ENCODE data around the gene SMC3. TPM values are rescaled to one million over a fixed set of nuclear protein-coding genes. Genes with fewer than 3 reads are reported as not detected.
"Not testable (repeated sequence)": the region's sequence is repeated elsewhere in the genome, so short reads cannot be mapped to it uniquely, and the experiment has no call there.

SMC3 gene
- polyA plus RNA-seq (ENCODE audit: insufficient read depth in 1 of 5, insufficient read length in 5 of 5, low replicate concordance in 1 of 5), result 10 to 100 TPM; 55.6 to 98.5 (median 83.7) TPM
- long read RNA-seq, donor 1, full-length matches to known transcripts, result 1 of 43 reads
- long read RNA-seq, donor 1, partial matches to known transcripts, result 42 of 43 reads
- long read RNA-seq, donor 1, other reads (novel, unspliced or antisense), result 0 of 43 reads
- long read RNA-seq, donor 2, full-length matches to known transcripts, result 2 of 22 reads
- long read RNA-seq, donor 2, partial matches to known transcripts, result 20 of 22 reads
- long read RNA-seq, donor 2, other reads (novel, unspliced or antisense), result 0 of 22 reads
- long read RNA-seq, donor 3, partial matches to known transcripts, result 20 of 20 reads
- long read RNA-seq, donor 3, other reads (novel, unspliced or antisense), result 0 of 20 reads
- long read RNA-seq, donor 4, partial matches to known transcripts, result 6 of 6 reads
- long read RNA-seq, donor 4, other reads (novel, unspliced or antisense), result 0 of 6 reads
- long read RNA-seq, donor 5, full-length matches to known transcripts, result 2 of 52 reads
- long read RNA-seq, donor 5, partial matches to known transcripts, result 50 of 52 reads
- long read RNA-seq, donor 5, other reads (novel, unspliced or antisense), result 0 of 52 reads
- long read RNA-seq, donor 6, full-length matches to known transcripts, result 2 of 49 reads
- long read RNA-seq, donor 6, partial matches to known transcripts, result 47 of 49 reads
- long read RNA-seq, donor 6, other reads (novel, unspliced or antisense), result 0 of 49 reads
- long read RNA-seq, donor 7, full-length matches to known transcripts, result 4 of 12 reads
- long read RNA-seq, donor 7, partial matches to known transcripts, result 8 of 12 reads
- long read RNA-seq, donor 7, other reads (novel, unspliced or antisense), result 0 of 12 reads
- long read RNA-seq, donor 8, partial matches to known transcripts, result 7 of 7 reads
- long read RNA-seq, donor 8, other reads (novel, unspliced or antisense), result 0 of 7 reads

DNA sequence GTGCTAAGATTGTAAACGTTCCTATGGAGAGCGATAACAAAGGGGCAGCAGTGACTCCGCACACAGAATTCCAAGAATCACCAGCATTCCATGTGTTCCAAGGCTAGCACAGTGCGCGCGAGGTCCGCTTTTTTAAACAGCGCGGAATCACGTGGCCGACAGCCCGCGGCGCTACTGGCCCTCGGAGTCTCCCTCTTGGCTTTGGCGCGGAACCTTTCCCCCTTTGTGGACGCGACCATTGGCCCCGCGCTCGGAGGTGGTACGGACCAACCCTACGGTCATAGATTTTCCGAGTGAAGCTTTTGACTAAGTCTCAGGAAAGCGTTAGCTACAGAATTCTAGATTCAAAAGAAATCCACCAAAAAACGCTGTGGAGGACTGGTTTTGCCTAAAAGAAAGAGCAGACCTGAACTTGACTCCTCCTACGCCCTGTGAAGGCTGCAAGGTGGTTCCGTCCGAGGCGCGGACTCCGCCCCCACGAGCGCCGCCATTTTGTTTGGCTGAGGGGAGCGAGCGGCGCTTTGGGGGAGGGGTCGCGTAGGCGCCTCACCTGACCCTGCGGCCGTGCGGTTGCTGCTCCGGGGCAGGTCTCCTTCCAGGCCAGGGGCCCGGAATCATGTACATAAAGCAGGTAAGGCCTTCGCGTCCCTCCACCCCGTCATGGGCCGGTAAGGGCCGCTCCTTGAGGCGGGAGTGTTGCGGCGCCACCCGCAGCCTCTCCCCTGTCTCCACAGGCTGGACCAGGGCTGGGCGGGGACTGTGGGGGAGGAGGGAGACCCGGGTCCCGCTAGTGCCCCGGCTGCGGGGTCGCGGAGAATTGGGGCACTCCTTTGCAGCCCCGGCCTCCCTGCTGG is at the start of gene SMC3:
SMC3 (plus strand) TSS at position 495 of the 854 bp plus-strand sequence; CDS start at position 617, 122 bp downstream.
- DNase-seq, result peak; percentile 96

DNA sequence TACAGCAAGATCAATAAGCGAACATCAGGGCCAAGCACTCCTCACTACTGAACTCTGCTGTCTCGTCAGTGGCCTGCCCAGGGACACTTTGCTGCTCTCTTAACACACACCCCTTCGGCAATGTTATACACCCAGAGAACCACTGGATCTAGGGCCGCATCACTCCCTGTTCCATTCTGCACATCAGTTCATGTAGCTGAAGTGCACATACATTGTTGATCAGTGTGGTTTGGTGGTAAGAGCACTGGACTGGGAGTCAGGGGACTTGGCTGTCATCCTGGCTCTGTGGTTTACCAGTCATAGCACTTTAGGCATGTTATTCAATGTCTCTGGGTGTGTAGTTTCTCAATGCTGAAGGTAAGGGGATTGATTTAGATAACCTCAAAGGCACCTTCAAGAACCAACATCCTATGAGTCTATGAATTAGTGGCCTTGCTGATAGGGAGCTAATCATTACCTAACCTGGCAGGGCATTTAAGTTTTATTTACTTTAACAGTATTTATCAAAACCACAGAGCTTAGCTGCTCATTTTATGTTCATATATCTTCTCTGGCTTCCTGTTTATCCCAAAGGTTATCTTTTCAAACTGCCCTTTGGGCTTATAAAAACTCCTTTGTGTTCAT is 45.0 kb upstream of the SMC3 start:
- DNase-seq, result no peak

DNA sequence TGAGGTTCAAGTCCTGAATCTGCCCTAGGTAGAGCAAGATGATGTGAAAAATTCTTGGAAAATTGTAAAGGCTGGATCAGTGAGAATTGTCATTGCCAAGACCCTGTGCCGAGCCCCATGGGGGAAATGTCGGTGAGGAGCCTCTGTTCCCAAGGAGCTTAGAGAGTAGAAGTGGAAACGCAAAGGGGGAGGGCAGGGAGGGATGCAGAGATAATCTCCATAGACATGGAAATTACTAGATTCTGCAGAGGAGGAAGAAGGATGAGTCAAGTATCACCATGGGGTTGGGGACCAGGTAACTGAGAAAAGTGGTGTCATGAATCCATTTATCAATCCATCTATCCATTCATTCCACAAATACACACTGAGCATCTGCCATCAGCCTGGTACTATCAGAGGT is 43.8 kb upstream of the SMC3 start:
- DNase-seq, result no peak

DNA sequence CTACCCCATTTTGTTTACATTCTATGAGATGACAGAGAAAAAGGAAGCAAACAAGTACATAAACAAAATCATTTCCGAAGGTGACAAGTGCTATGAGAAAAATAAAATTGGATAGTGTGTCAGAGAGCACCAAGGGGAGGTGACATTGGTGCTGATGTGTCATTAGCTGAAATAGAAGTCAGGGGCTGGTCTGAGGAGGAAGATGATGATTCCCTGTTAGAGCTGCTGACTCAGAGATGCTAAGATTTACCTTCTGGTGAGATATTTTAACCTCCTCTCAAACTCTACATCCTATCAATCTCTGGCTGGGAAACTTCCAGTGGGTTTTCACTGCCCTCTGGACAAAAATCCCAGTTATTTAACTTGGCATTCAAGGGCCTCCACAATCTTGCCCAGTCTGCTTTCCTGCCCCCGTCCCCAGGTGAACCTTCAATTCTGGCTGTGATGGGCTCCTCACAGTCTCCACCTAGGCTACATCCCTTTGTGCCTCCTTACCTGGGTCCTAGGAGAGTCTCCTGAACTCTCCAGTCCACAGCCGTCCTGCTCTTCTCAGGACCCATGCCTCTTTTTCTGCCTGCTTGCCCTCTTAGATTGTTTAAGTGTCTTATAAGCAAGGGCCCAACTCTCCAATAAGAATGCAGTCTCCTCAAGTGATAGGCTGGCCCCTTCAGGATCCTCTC is 43.2 kb upstream of the SMC3 start:
- DNase-seq, result no peak

DNA sequence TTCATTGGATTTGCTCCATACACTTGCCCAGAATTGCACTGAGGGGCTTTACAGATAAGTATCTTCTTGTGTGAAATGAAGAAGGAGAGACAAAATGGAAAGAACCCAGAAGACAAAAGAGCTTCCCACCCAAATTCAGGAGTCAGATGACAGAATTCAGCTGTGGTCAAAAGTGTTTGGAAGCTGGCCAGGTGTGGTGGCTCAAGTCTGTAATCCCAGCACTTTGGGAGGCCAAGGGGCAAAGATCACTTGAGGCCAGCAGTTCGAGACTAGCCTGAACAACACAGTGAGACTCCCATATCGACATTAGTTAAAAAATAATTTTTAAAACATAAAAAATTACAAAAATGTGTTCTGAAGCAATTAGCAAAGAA is 42.6 kb upstream of the SMC3 start:
- DNase-seq, result no peak

DNA sequence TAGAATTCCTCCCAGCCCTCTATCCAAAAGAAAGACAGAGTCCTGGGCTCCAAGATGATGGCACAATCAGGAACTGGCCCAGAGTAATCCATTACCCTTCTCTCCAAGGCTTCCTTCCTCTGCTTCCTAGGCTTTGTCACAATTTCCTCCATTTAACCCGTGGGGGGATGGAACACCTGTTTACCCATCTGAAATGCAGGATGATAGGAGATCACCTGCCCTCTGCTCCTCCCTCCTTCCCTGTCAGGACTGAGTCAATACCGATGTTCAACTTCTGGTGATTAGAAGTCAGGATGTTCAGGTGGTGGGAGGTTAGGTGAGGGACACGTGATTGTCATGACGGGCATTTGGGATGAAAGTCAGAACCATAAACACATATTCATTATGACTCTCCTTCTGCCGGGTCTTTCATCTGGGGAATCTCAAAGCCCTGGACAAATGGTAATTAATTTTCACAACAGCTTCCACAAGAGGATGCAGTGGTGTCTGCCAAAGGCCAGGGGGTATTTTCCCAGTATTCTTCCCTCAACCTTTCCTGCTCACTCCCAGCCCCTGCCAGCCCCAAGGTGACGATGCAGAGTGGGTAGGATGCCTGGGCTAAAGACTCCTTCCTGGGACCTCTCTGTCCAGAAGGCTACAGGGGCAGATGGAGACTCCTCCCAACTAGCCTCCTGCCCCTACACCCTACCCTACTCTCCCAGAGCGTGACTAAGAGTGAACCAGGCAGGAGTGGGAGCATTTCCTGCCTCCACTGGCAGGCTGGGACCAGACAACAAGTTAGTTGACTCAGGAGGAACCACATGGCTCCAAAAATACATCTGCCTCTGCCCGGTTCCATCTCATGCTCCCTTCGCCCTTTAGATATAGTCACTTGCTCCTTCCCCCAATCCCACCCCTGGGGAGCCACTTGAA is 41.9 kb upstream of the SMC3 start:
- no peak for DNase-seq

DNA sequence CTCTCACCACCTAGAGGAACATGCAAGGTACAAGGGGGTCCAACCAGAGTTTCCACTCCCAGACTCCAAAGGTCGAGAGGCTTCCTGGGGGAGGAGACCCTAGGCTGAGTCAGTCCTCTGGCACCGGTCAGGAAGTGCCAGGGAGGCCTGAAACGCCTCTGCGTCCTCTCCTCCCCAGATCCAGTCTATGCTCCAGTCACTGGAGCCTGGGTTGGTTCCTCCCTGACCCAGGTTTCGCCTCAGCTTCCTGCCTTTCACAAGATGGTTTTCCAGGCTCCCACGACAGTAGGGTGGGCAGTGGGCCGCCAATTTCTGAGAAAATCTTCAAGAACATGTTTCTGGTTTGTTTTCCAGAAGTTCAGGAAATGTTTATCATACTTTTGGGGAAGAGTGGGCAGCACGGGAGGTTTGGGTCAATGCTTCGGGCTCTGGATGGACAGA is 39.7 kb upstream of the SMC3 start:
- DNase-seq, result no peak

DNA sequence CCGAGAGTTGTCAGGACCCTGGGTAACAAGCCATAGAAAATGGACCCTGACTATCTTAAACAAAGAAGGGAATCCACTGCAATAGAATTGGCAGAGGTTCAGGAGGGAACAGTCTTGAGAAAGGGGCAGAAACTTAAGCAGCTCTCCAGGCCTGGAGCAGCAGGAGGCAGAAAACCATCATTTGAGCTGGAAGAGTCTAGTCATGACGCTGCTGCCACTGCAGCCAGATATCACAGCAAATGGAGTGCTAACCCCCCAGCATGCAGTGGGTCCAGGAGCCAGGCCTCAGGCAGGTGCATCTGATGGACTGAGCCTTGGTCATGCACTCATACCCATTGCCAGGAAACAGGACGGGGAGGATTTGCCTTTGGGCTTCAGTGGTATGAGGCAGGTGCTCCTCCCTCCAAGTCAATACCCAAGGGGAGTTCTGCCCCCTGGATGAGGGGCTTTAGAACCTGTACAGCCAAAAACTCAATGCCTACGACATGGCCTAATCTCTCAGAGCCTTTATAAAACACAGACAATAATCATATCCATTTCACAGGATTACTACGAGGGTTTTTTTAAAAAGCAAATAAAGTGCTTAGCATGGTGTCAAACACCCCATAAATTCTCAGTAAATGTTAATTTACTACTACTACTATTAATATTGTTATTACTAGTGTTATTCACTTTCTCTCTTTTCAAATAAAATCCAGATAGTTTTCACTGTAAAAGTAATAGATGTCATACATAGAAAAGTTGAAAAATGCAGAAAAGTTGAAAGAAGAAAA is 39.1 kb upstream of the SMC3 start:
- no peak for DNase-seq

DNA sequence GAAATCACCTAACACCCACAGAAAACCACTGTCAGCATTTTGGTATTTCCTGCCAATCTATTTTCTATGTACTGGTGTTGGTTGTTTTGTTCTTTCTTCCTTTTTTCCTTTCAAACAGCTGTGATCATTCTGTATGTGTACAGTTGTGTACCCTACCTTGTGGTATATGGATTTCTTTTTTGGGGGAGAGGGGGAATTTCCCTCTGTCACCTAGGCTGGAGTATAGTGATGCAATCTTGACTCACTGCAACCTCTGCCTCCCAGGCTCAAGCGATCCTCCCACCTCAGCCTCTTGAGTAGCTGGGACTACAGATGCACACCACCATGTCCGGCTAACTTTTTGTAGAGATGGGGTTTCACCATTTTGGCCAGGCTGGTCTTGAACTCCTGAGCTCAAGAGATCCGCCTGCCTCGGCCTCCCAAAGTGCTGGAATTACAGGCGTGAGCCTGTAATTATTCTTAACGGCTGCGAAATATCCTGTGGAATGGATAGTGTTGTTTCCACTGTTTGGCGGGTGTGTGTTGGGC is 38.4 kb upstream of the SMC3 start:
- DNase-seq, result not testable (repeated sequence)

DNA sequence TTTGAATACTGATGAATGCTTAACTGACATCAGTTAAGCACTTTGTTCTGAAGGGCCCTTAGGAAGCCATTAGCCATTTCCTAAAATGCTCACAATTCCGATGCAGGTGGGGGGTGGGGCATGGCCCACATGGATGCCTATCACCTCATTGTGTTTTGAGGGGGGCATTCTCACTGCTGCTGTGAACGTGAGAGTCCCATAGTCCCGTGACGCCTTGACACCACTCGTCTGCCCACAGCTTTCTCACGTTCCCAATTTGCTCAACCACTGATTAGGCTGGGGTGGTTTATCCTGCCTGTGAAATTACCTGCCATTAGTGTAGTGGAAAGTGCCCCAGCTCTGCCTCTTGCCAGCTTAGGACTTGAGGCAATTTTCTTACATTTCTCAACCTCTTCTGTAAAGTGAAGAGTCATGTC is 37.9 kb upstream of the SMC3 start:
- no peak for DNase-seq

DNA sequence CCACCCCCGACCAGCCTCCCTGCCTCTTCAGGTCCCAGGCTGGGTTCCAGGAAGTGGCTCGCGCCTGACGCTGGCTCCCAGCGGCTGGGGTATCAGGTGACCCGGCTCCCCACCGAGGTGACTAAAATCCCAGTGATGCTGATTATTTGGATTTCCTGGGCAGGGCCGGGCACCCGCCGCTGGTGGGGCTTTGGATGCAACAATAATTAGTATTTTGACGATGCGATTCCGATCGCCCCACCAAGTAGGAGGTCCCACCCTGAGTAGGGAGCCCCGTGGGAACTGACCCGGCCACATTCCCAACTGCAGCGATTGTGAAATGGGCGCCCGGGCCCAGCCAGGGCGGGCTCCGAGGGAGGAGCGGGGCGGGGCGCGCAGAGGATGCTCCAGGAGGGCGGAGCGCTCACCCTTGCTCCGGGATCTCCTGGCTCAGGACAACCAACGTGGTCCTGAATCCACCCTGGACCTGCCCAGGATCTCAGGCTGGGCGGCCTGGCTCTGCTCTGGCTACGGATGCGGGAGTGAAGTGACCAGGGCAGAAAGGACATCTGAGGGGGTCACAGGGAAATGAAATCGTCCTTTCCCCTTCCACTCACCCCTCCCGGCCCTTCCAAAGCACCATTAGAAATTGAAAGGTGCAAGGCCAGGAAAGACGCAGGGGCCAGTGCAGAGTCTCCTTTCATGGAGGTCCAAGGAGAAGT is 37.2 kb upstream of the SMC3 start:
- DNase-seq, result peak in 1 of 2 donors; percentile 41

DNA sequence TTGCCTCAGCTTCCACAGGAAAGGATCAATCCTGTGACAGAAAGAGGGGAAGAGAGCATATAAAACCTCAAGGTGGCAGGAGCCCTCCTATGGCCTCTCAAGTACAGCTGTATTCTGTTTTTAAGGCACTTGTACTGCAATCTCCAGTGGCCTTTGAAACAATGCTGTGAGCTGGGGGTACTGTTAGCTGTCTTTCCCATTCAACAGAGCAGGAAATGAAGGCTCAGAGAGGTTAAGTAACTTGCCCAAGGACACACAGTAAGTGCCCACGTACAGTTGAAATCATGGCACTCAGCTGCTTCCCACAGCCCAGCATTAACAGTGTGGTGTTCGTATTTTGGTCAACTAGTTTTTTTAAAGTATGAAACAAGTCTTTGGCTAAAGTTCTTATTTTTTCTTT is 35.8 kb upstream of the SMC3 start:
- no peak for DNase-seq

DNA sequence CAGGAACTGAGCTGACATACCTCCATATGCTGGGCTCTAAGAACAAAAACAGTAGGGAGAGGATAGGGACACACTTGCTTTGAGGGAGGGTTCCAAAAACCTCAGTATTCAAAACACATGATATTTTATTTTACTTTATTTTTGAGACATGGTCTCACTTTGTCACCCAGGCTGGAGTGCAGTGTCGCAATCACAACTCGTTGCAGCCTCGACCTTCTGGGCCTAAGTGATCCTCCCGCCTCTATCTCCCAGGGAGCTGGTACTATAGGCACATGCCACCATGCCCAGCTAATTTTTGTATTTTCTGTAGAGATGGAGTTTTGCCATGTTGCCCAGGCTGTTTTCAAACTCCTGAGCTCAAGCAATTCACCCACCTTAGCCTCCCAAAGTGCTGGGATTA is 34.9 kb upstream of the SMC3 start:
- DNase-seq, result not testable (repeated sequence)

DNA sequence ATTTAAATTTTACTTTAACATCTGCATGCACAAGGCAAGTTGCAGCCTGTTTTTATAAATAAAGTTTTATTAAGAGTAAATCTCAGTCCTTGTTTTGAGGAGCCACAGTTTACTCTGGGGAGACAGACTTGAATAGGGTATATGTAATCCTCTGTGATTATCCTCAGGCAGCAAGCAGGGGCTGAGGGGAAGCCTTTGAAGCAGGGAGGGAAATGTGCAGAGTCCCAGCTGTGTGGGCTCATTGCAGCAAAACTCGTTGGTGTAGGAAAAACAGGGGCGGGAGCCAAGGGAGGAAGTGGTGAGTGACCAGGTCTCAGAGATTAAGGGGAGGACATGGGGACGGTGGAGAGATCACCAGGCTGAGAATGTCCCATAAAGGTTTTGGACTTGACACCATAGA is 34.3 kb upstream of the SMC3 start:
- DNase-seq, result no peak

DNA sequence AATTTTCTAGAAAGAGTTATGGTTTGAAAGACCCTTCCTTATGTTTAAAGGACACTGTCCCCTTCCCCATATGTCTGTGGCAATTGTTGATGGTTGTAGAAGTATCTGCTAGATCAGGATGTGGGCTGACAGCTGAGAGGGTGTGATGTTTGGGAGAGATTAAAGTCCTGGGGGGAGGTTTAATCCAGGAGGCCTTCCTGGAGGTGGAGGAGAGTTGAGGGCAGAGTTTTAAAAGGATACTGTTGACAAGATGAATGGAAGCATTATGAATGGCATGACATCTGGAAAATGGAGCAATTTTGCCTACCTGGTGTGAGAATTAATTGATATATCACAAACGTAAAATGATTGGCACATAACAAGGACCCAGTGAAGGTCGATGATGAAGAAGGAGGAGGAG is 32.9 kb upstream of the SMC3 start:
- DNase-seq, result no peak

DNA sequence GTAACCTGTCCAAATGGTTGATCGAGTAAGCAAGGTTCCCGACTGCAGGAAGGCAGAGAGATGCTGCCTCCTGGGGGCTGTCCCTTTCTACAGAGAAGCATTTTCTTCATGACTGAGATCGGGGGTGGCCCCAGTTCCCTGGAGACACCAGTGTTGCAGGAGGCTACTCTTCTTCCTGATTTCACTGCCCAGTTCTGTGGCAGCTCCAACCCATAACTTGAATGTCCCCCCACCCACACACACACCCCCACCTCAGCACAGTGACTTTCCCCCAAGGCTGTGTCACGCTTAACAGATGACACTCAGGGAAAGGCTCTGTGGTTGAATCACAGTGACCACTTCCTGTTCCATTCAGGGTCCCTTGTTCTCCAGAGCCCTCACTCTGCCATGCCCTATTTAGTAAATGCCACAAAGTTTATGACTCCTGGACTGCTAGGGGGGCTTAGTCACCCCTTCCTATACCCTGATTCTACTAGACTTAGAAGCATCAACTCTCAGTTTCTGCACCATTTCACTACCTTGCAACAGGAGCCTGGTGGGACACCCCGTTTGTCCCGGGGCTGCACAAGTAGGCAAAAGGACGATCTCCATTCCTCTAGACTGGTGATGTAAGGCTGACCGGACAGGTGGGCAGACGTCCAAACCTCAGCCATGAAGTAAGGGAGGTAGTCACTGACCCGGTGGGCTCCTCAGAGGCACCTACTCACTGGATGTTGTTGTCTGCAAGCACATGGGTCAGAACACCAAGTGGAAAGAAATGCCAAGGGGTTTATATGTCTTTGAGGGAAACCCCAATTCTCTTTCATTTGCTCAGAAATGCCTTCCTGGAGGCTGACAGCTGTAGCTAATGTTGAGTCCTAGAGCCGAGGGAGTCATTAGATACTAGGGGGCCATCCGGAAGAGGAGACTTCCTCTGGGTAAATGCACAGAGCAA is 31.3 kb upstream of the SMC3 start:
- no peak for DNase-seq

DNA sequence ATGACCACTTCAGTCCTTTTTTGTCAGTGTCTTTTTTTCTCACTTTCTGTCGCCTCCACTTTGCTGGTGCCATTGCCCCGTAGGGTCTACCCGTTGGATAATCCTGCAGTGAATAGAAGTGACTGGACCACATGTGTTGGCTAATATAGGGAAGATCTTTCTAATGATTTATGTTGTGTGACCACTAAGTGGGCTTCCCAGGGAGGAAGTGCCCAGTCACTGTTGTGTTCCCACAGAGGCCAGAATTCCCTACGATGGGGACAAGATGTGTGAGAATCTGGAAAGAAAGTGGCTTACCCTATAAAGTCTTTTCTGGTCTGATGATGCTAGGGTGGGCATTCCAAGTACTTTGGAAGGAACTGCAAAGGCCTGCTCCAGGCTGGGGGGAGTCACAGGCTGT is 28.4 kb upstream of the SMC3 start:
- no peak for DNase-seq
